Activated CD8-positive, alpha-beta memory T cell treated with anti-CD3 and anti-CD28 coated beads for 36 hours (primary cell): Measurements from ENCODE around the gene BCLAF1. TPM values are rescaled to one million over a fixed set of nuclear protein-coding genes. Genes with fewer than 3 reads are reported as not detected.

ENCODE experiments used
- CTCF ChIA-PET: fragments of 350-600 bp; sonication (Branson Sonifier 250); formaldehyde crosslinking; loops from one replicate; lab custom pipeline; 2021; ENCODE audit warnings: antibody characterized with exemption; lab: Charles Lee
- POLR2A ChIA-PET: fragments of 350-600 bp; sonication (Branson Sonifier 250); formaldehyde crosslinking; loops from one replicate; lab custom pipeline; 2021; ENCODE audit warnings: antibody characterized with exemption; lab: Charles Lee
- total RNA-seq, 2 experiments: library from RNA; stranded (reverse); gene quantifications; one replicate each; pipeline ENCODE4 v1.2.3, GENCODE V29; 2021

The BCLAF1 gene
- total RNA-seq, 2 experiments from 2014 or later = 233 to 240 TPM

DNA sequence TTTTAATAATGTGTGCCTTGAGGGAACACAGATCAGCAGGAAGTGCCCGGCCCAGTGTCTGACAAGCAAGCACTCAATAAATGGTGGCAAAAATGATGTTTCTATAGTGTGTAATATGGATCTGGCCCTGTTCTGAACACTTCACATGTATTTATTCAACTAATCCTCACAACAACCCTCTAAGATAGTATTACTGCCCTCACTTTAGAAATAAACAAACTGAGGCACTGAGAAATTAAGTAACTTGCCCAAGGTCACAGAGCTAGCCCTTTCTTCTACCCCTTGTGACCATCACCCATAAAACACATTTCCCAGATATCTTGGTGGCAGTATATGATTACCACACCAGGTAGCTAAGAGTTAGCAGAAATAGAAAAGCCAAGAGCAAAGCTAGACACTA is 26.7 kb downstream of the BCLAF1 start:
- ChIA-PET CTCF (interaction anchor here (2.0 kb wide), 1 partner anchor 12 kb away, joined by 6 read pairs; the partner anchor contains the start of gene MTFR2), POLR2A (interaction anchor here (1.3 kb wide), 1 partner anchor 25 kb away, joined by 4 read pairs; no protein-coding TSS in a partner anchor)

DNA sequence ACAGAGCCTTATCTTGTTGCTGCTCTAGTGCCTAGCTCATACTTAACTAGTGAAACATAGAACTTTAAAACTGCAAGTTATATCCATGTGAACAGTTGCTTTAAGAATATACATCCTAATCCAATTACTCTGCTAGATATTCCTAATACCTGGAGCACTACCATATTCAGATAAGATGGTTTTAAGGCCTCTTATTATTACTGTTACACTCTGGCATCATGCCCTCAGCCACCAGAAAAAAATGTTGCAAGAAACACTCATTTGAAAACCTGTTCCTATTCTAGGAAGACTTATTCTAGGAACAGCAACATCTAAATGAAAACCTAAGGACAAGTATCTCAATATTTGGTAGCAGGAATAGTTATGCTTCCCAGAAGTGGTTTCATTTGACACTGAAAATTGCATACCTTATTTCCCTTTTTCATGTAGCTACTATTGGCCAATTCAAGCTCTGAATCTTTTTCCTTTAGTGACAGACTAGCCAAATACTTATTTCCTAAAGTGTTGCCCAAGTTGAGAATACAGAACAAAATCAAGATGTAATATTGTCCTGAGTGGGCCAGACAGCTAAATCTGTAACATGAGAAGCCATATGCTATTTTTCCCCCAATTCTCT is 34.7 kb downstream of the BCLAF1 start:
- ChIA-PET POLR2A (interaction anchor here (1.1 to 1.2 kb wide), 2 partner anchors 33 to 35 kb away, joined by 3 to 4 read pairs; partner anchors contain the start of gene BCLAF1), CTCF (no interaction called here)

DNA sequence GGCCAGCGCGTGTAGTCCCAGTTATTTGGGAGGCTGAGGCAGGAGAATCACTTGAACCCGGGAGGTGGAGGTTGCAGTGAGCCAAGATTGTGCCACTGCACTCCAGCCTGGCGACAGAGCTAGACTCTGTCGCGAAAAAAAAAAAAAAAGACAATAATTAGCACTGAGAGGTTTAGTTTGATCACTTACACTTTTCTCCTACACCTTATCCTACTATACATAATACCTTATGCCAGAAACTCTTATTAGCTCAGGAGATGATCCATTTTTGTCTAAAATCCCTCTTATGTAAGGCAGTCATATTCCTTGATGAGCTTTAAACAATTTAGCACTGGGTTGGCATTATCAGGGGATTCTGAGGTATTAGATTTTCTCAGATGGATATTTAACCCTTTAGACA is 35.9 kb downstream of the BCLAF1 start:
- ChIA-PET CTCF (no interaction called here), POLR2A (interaction anchor here (1.1 kb wide), 1 partner anchor 10 kb away, joined by 3 read pairs; no protein-coding TSS in a partner anchor)

DNA sequence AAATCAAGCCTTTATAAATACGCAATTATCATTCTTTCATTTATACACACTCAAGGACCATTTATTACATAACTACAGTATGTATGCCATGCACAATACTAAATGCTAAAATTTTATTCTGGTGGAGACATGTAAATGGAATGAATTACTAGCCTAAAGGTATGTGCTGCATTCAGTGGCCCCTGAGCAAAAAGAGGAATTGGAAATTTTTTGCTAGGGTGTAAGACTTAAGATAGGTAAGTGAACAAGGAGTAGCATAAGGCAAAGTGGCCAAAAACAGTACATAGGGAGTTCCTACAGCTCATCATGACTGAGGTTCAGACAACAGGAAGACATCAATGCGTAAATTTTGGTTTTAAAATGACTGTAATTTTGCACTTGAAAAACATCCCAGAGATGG is 37.2 kb downstream of the BCLAF1 start:
- ChIA-PET CTCF (interaction anchor here (1.1 kb wide), 1 partner anchor 38 kb away, joined by 4 read pairs; the partner anchor contains the start of gene BCLAF1), POLR2A (interaction anchor here (3.9 kb wide), 1 partner anchor 36 kb away, joined by 39 read pairs; the partner anchor contains the start of gene BCLAF1)

DNA sequence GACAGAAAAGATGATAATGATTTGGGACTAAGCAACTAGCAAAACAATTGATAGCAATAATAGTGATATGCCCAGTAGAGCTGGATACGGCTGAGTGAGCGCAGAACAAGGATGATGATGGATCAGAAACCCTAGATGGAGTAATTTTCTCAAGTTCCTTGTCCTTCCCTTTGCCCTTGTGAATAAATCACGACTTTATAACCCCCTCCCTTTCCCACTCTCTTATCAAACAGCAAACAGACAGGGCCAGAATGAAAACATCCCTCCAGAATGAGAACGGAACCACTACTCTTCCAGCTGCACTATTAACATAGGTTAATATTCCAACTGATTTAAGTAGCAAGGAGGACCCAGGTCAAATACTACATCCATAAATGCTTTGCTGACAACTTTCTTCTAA is 38.3 kb downstream of the BCLAF1 start:
- ChIA-PET POLR2A (interaction anchor here (3.9 kb wide), 1 partner anchor 37 kb away, joined by 39 read pairs; the partner anchor contains the start of gene BCLAF1), CTCF (interaction anchor here (1.0 to 1.2 kb wide), 3 partner anchors 12 to 39 kb away, joined by 4 to 6 read pairs (median 4); partner anchors contain the start of gene BCLAF1)

DNA sequence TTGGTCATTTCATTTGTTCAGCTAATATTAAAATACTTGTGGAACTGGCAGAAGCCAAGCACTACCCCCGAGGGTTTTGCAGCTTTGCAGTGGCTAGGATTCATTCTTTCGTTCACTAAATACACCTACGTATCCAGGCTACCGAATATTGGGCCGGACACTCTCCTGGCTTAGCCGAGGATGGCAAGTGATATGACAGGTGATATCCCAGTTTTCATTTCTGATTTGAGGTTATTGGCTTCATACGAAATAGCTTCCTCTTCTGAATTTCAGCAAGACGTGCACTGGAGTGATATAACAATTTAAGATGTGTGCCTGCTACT is 39.0 kb downstream of the BCLAF1 start:
- ChIA-PET POLR2A (interaction anchor here (3.9 kb wide), 1 partner anchor 38 kb away, joined by 39 read pairs; the partner anchor contains the start of gene BCLAF1), CTCF (interaction anchor here (0.6 to 1.2 kb wide), 4 partner anchors 13 to 40 kb away, joined by 4 to 7 read pairs (median 6); partner anchors contain the start of gene BCLAF1)

DNA sequence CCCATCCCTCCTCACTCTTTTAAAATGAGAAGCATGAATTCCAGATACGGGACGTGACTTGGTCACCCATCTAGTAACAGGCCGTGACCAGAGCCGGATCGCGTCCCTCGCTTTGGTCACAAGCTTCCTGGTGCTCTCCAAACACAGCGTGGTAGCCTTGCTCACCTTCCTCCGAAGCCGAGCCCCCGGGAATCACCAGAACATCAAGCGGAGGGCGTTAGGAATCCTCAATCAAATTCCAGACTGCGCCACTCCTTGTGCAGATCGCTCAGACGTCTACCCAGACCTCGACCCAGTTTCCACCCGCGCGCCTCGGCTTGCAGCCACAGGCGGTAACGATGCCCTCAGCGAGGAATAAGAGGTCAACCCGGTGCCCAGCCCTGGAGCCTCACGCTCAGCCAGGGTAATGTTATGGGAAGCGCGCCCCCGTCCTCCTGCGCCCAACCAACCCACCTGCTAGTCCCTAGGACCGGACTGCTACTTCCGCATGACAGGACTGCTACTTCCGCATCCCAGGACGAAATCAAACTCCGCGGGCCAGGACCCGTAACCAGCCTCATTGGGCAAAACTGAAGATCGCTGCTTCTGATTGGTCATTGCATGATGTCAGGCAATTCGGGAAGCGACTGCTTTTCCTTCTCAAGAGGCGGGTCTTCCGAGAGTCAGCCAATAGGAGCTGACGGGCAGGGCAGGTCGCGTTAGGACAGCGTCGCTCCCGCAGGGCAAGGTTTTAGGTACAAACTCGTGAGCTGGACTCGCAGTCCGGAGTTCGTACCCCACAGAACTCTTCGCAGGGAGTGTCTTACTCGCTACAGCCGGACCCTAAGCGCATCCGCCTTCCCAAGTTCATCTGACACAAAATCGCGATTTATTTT is 39.6 kb downstream of the BCLAF1 start, which contains the start of gene MTFR2:
MTFR2 (minus strand) TSS at position 501 of the 875 bp plus-strand sequence. CDS start 1,212 bp downstream, outside the sequence.
- ChIA-PET POLR2A (interaction anchor here (3.9 kb wide), 1 partner anchor 39 kb away, joined by 39 read pairs; the partner anchor contains the start of gene BCLAF1), CTCF (interaction anchor here (0.6 to 1.2 kb wide), 4 partner anchors 13 to 40 kb away, joined by 4 to 7 read pairs (median 6); partner anchors contain the start of gene BCLAF1)

DNA sequence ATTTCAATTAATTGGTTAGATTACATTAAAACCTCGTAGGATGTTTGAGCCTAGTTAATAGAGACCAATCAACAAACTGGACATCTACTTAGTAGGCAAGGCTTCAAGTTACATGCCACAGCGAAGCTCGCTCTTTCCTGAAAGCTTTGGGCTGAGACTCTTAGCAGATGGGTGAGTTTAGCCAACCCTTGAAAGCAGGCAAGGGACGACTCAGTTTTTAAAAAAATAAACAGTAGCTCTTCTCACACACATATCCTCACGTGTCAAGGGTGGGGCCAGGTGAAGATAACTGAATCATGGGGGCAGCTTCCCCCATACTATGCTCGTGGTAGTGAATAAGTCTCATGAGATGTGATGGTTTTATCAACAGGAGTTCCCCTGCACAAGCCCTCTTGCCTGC is 40.3 kb downstream of the BCLAF1 start:
- ChIA-PET CTCF (no interaction called here), POLR2A (interaction anchor here (3.9 kb wide), 1 partner anchor 39 kb away, joined by 39 read pairs; the partner anchor contains the start of gene BCLAF1)

DNA sequence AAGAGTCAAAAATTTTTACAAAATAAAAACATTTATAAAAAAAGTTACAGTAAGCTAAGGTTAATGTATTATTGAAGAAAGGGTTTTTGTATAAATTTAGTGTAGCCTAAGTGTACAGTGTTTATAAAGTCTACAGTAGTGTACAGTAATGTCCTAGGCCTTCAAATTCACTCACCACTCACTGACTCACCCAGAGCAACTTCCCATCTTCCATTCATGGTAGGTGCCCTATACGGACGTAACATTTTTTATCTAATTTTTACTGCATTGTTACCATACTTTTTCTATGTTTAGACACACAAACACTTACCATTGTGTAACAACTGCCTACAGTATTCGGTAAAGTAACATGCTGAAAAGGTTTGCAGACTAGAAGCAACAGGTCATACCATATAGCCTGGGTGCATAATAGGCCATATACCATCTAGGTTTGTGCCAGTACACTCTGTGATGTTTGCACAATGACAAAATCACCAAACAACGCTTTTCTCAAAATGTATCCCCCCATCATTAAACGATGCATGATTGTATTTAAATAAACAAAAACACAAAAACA is 45.5 kb downstream of the BCLAF1 start:
- CTCF ChIA-PET = interaction anchor here (0.7 kb wide), 1 partner anchor 42 kb away, joined by 3 read pairs; no protein-coding TSS in a partner anchor
- POLR2A ChIA-PET = no interaction called here

DNA sequence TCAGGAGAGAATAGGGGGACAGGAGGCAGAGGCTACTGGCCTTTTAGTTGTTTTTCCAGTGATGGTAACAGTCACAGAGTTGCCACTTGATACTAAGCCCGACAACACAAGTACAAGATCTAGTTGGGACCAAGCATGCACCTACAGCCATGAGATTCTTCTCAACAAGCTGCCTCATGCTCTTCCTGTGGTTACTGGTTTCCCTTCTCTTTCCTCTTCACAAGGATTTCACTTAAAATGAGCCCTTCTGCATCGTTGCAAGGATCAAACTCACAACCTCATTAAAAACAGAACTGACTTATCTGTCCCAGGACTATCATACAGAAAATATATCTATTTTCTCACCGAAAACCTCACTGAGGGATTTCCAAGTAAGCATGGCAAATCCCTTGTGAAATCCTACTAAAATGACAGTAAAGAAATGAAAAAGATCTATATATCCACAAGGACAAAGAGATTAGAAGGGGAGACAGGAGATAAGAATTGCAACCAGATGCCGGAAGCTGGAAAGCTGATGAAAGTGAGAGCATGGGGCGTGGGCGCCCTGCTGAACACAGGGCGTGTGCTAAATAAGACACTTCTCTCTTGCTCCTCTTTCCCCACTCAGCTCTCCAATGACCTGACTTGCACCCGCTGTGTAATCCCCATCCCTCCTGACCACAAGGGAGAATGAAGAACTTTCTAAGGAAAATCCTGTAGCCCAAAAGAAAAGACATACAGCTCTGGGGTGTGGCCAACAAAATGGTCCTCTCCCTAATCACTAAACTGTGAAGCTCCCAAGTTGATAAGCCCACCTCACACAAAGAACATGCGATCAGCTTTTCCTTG is 53.0 kb downstream of the BCLAF1 start:
- CTCF ChIA-PET = interaction anchor here (1.4 kb wide), 1 partner anchor 10 kb away, joined by 4 read pairs; no protein-coding TSS in a partner anchor
- POLR2A ChIA-PET = no interaction called here

DNA sequence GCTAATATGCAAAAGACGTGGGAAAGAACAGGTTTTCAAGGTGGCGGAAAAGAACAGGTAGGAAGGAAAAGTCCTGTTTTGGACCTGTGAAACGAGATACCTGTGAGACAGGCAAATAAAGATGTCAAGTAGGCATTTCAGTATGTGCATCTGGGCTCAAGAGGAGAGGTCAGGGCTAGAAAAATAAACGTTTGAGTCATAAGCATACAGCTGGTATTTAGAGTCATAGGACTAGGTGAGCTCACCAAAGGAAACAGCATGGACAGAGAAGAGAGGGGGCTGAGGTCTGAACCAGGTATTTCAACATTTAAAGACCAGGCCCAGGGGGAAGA is 54.4 kb downstream of the BCLAF1 start:
- ChIA-PET POLR2A (no interaction called here), CTCF (no interaction called here)

DNA sequence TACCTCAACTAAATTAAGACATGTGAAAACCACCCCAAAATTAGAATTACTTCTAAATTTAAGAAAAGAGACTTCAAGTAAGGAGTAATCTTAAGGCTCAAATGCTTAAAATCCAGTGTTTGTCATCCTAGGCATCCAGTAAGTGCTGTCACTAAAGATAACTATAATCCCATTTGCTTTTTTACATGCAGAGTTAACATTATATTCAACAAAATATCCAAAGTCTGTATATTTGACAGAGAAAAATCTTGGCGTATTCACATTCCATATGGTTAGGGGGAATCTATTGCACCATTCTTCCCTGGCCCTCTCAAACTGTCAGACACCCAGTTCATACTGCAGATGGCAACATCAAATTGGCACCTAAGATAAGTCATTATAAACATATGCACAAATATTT is 56.9 kb downstream of the BCLAF1 start:
- CTCF ChIA-PET = no interaction called here

DNA sequence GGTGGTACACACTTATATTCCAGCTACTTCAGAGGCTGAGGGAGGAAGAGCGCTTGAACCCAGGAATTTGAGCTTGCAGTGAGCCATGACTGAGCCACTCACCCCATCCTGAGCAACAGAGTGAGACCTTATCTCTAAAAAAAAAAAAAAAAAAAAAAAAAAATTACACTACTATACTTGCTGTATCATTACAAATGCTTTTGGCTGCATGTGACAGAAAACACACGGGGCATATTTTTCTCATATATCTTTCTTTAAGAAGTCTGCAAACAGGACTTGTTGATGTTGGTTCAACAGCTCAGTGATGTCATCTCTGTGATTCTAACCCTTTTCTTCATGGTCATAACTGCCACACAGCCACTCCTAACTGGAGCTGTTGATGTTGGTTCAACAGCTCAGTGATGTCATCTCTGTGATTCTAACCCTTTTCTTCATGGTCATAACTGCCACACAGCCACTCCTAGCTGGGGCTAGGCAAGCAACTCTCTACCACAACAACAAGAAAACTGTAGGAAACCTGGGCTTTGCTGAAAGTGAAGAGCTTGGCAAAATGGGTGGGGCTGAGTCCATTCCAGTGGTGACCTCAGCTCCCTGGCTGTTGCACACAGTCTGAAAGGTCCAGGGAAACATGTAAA is 59.3 kb downstream of the BCLAF1 start:
- POLR2A ChIA-PET = no interaction called here
- CTCF ChIA-PET = interaction anchor here (0.6 kb wide), 1 partner anchor 799 kb away, joined by 3 read pairs; no protein-coding TSS in a partner anchor

More for the DNA sequence above, 56.9 kb downstream of the BCLAF1 start:
- POLR2A ChIA-PET = no interaction called here

DNA sequence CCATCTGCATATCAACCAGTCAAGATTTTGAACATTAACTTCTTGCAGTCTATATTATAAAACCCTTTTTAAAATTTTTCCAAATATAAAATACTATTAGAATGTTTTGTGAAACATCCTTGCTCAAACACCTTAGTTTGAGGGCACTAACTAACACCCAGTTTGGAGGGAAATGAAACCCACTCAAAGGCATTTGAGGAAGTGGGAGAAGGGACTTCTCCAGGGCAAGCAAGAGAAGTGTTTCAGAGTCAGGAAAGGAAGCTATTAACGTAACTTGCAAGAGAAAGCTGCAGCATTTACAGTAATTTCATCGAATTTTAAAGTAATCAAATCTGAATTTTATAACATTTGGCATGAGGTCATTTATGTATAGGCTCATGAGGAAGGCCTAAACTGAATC is 60.8 kb downstream of the BCLAF1 start:
- CTCF ChIA-PET = interaction anchor here (1.2 kb wide), 1 partner anchor 721 kb away, joined by 3 read pairs; no protein-coding TSS in a partner anchor
- POLR2A ChIA-PET = interaction anchor here (0.6 kb wide), 1 partner anchor 610 kb away, joined by 3 read pairs; no protein-coding TSS in a partner anchor

DNA sequence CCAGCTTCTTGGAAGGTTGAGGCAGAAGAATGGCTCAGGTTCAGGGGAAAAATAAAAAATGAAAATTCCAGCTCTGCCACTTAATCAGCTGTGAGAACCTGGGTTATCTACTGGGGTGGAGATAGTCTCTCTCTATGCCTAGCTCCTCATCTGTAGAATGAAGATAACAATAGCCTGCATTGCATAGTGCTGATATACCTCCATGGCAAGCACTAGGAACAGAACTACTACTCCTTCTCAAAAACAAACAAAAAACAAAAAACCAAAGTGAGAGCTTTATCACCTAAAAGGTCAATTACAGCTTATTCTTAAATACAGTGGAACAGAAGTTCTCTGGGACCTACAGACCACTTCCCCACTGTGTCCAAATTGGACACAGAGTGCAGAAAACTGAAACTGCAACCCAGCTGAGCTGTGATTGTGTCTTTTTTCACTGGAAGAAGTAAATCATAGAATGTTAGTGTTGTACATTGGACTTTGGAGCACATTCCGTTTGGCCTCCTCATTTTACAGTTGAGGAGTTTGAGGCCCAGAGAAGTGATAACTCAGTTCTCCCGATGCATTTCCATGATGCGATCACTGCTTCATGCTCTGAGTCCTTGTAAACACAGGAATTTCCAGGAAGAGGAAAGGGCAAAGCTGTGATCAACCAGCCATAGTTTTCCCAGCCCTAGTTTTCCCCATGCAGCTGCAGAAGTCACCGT is 62.8 kb downstream of the BCLAF1 start:
- ChIA-PET CTCF (interaction anchor here (0.7 to 2.3 kb wide), 13 partner anchors 9 to 767 kb away, joined by 3 to 11 read pairs (median 3); no protein-coding TSS in a partner anchor), POLR2A (no interaction called here)

DNA sequence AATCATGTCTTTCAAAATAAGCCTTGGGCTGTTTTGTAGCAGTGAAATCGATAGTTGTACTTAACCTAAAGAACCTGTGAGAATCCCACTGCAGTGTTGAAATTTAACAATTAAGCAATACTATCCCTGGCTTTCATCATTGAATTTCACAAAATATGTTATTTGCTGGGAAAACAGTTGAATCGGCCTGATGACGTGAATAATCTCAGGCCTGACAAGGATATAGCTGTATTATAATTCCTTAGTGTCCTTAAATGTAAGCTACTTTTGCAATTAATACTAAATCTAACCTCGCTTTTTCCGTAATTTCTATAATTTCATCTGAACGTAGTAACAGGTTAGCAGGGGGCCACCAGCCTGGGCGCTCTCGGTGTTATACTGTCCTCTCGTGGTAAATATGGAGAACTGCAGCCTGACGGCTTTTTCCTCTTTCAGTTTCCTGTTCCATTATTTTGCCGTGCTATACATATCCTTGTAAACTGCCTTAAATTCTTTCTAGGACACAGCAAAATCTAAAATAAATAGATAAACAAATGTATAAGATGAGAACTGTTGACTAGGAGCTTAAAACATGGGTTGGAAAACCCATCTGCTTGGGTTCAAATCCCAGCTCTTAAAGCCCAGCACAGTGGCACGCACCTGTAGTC is 63.5 kb downstream of the BCLAF1 start:
- POLR2A ChIA-PET = no interaction called here

More for the DNA sequence above, 63.5 kb downstream of the BCLAF1 start:
- CTCF ChIA-PET = interaction anchor here (0.6 to 2.3 kb wide), 16 partner anchors 8 to 767 kb away, joined by 3 to 11 read pairs (median 4); no protein-coding TSS in a partner anchor
